GM21529 (cell line): ENCODE results near the gene ENOX1.
"Not testable (repeated sequence)": the region's sequence is repeated elsewhere in the genome, so short reads cannot be mapped to it uniquely, and the experiment has no call there.

Experiments
- ATAC-seq: cut with Tn5 transposase; IDR thresholded peaks from one replicate; pipeline ENCODE4 v1.9.1; 2021; ENCODE audit not compliant: unreplicated experiment

Gene ENOX1

GRCh38 chr13:43363156-43363953 lies 423.4 kb downstream of the ENOX1 start:
- no peak for ATAC-seq

- no peak for ATAC-seq
These were observed 424.2 kb downstream of the ENOX1 start for GRCh38 chr13:43362556-43362955.

- no peak for ATAC-seq
These were observed 425.7 kb downstream of the ENOX1 start for GRCh38 chr13:43360892-43361610.

DNA sequence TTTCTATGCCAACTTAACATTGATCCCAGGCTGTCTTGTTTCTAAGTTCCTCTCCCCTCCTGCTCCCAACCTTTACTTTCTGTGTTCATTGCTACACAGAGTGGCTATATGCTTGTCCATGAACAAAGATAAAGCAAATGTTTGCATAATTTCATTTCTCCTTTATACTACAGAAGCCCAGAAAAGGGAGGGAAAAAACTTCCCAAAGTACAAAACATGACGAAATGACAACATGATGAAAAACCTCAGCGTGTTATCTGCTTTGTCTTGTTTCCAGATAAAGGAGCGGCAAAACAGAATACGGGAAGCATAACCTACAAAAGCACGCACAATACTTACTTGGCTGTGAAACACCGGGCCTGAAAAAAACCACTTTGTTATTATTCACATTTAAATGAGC lies 426.6 kb downstream of the ENOX1 start:
- ATAC-seq = no peak

- no peak for ATAC-seq
These were observed 427.2 kb downstream of the ENOX1 start for GRCh38 chr13:43359536-43359935.

DNA sequence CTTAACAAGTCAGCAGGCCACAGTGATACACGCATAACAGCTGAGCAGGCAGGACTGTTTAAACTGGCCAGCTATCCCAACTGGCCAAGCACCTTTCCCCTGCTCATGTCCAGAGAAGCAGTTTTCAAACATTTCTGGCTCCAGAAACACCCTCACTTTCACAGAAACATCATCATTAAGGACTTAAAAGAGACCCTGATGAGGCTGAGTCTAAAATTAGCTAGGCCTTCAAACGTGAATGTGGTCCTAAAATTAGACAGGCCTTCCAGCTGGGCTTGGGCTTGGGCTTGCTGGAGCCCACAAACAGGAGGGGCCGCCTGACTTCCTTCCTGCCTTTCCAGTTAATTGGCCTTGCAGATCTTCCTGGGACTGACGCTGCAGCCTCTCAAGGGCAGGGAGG lies 429.2 kb downstream of the ENOX1 start:
- no peak for ATAC-seq

DNA sequence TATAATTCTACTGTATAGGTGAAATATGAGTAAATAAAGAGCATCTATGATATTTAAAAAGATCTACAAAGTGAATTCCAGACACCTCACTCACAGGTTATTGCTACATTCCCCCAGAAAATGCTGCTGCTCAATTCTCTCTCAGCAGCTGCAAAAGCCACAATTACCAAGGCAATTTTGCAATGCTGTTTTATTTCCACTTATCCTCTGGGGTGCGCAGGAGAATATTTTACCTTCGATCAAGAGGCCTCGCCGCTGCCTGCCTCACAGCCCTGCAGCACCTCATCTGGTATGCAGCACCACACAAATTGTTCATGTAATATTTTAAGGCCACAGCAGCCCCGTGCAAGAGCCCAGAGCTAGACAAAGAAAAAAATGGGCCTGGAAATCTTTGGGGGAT lies 430.2 kb downstream of the ENOX1 start:
- no peak for ATAC-seq

GRCh38 chr13:43355774-43356173 lies 431.0 kb downstream of the ENOX1 start:
- ATAC-seq = no peak

GRCh38 chr13:43354153-43354945 lies 432.4 kb downstream of the ENOX1 start:
- no peak for ATAC-seq

- ATAC-seq = no peak
These were observed 433.1 kb downstream of the ENOX1 start for GRCh38 chr13:43353631-43354030.

GRCh38 chr13:43351612-43352011 lies 435.2 kb downstream of the ENOX1 start:
- ATAC-seq = not testable (repeated sequence)

DNA sequence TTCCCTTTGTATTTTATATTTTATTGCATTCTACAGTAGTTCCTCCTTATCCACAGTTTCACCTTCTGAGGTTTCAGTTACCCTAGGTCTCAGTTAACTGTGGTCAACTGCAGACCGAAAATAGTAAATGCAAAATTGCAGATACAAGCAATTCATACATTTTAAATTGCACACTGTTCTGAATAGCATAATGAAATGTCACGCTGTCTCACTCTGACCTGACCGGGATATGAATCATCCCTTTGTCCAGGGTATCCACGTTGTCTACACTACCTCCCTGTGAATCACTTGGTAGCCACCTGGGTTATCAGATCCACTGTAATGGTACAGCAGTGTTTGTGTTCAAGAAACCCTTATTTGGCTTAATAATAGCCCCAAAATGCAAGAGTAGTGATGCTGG lies 438.4 kb downstream of the ENOX1 start:
- no peak for ATAC-seq

- ATAC-seq = no peak
These were observed 438.9 kb downstream of the ENOX1 start for GRCh38 chr13:43347877-43348276.

DNA sequence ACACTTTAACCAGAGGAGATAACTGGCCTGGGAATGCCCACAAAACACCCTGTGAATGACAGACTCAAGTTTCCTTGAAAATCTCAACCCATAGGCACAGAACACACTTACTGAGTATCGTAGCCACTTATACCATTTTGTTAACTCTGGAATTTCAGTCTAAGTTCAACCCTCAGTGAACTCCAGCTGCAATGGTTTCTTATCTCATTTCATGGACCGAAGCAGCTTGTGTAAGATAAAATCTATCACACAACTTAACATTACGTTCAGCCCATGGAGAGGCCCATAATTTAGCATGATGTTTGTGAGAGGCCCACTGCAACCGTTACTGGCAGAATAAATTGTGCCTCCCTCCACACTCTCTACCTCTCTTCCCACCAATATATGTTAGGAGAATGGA lies 440.3 kb downstream of the ENOX1 start:
- no peak for ATAC-seq

- ATAC-seq = no peak
These were observed 443.1 kb downstream of the ENOX1 start for GRCh38 chr13:43343645-43344044.

DNA sequence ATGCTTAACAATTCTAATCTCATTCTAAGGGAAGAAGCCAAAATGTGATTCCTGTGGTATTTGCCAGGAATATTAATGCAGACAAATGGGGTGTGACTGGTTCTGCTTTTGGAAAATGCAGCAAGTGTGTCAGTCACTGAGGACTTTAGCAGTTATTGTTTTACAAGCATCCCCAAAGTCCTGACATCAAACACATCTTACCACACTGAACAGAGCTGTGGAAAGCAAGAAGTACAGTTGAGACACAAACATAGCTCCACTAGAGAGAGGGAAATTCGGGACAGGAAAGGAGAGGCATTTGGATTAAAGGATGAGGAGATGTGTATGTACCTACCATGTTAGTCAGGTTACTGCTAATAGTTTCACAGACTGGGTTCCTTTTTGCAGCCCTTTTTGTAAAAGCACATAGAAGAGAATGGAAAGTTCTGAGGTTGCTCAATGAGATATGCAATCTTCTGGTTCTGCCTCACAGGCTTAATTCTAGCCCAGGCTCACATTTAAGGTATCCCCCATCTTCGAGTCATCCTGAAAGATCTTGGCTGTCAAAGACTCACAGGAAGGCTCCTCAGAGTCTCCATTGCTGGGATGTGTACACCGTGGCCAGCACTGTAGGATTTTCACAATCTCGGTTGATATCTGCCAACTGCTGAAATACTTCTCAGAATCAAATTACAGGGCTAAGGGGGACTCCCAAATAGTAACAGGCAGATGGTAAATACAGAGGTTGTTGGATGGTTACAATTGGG lies 446.8 kb downstream of the ENOX1 start:
- ATAC-seq = no peak

- no peak for ATAC-seq
These were observed 447.5 kb downstream of the ENOX1 start for GRCh38 chr13:43339145-43339804.

GRCh38 chr13:43335764-43336163 lies 451.0 kb downstream of the ENOX1 start:
- no peak for ATAC-seq

DNA sequence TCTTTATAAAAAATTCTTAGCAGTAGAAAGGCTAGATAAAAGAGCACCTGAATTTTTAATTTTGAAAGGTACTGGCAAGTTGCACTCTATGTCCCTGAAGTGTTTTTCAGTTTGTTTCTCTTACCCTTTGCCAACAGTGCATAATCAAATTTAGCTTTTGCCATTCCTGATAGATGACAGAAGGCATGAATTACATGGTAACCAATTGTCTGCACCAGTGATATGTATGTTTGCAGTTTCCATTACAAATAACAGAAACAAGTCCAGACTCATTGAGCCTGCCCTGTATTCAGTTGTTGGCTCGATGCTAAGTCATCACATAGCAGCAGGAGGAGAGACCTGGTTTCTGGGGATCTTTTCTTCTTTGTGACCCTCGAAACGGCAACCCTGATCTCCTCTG lies 453.6 kb downstream of the ENOX1 start:
- no peak for ATAC-seq

DNA sequence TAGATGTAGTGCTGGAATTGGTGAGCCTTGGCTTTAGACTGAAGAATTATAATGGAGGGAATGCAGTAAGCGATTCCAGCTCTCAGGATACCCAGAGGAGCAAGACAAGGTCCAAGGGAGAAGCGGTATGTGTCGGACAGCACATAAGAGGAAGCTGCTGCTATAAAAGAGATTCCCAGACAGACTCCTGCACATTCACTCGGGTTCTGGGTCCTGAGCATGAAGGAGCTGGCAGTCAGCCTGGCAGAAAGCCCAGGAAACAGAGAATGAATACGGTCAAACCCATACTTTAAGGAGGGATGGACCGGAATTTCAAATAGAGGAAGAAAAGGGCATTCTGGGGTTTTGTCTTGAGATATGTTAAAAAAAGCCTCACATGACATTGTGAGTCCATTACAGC lies 455.1 kb downstream of the ENOX1 start:
- no peak for ATAC-seq
